CD4-positive, alpha-beta T cell treated with Interleukin-15 for 1 hour (primary cell): ENCODE measurements around the gene FNDC7.
"Not testable (repeated sequence)": the region's sequence is repeated elsewhere in the genome, so short reads cannot be mapped to it uniquely, and the experiment has no call there.

Experiments
- DNase-seq: peaks from one replicate; pipeline ENCODE4 v3.0.0-alpha.2; 2020

Gene FNDC7

GRCh38 chr1:108699375-108700332 lies 13.1 kb upstream of the FNDC7 start:
- DNase-seq, result no peak

GRCh38 chr1:108701176-108701849 lies 11.4 kb upstream of the FNDC7 start:
- DNase-seq, result no peak

GRCh38 chr1:108702109-108702508 lies 10.6 kb upstream of the FNDC7 start:
- DNase-seq, result not testable (repeated sequence)

GRCh38 chr1:108703939-108704338 lies 8.8 kb upstream of the FNDC7 start:
- peak; percentile 25 for DNase-seq

- no peak for DNase-seq
These were observed 8.2 kb upstream of the FNDC7 start for GRCh38 chr1:108704496-108704895.

GRCh38 chr1:108706643-108707042 lies 6.1 kb upstream of the FNDC7 start:
- DNase-seq, result no peak

- peak; percentile 67 for DNase-seq
These were observed 3.7 kb upstream of the FNDC7 start for GRCh38 chr1:108708691-108709660.

GRCh38 chr1:108715932-108716331 lies 3.2 kb downstream of the FNDC7 start:
- no peak for DNase-seq

GRCh38 chr1:108716437-108717230 lies 3.9 kb downstream of the FNDC7 start:
- no peak for DNase-seq

GRCh38 chr1:108717774-108718316 lies 5.1 kb downstream of the FNDC7 start:
- no peak for DNase-seq

GRCh38 chr1:108718927-108719655 lies 6.4 kb downstream of the FNDC7 start:
- DNase-seq, result no peak

GRCh38 chr1:108719656-108720435 lies 7.1 kb downstream of the FNDC7 start:
- no peak for DNase-seq

- no peak for DNase-seq
These were observed 9.6 kb downstream of the FNDC7 start for GRCh38 chr1:108722292-108722691.

GRCh38 chr1:108725906-108726305 lies 13.2 kb downstream of the FNDC7 start:
- DNase-seq, result no peak

GRCh38 chr1:108728327-108728923 lies 15.7 kb downstream of the FNDC7 start:
- no peak for DNase-seq

- no peak for DNase-seq
These were observed 16.8 kb downstream of the FNDC7 start for GRCh38 chr1:108729481-108729880.

- DNase-seq, result no peak
These were observed 19.7 kb downstream of the FNDC7 start for GRCh38 chr1:108732398-108732797.

GRCh38 chr1:108734171-108734865 lies 21.6 kb downstream of the FNDC7 start:
- DNase-seq, result no peak

GRCh38 chr1:108742253-108742652 lies 29.5 kb downstream of the FNDC7 start:
- DNase-seq, result no peak
